PC-9 (cell line): ENCODE data around the gene NUDC. TPM values are rescaled to one million over a fixed set of nuclear protein-coding genes. Genes with fewer than 3 reads are reported as not detected.

Source experiments
- BruUV-seq: library from RNA; stranded (reverse); fragments of 400-500 nt; replicated peaks from 2 replicates; lab custom pipeline; 2021; lab: Mats Ljungman, UMichigan
- CTCF ChIA-PET: fragments of 300-600 bp; sonication (Branson Sonifier 250); formaldehyde crosslinking; loops from one replicate; lab custom pipeline; 2022; ENCODE audit warnings: antibody characterized with exemption; lab: Charles Lee
- POLR2A ChIA-PET: fragments of 300-600 bp; sonication (Branson Sonifier 250); formaldehyde crosslinking; loops from one replicate; lab custom pipeline; 2022; ENCODE audit warnings: antibody characterized with exemption; ENCODE audit not compliant: unreplicated experiment; lab: Charles Lee
- DNase-seq, 2 experiments: peaks; one replicate each; pipeline versions ENCODE4 v3.0.0 to v3.0.0-alpha.2; 2015 to 2022; ENCODE audit warnings: mixed read lengths in 1 of 2
- H2AFZ ChIP-seq: fragments of 200-600 bp; sonication (generic); 2 replicates; pipeline ENCODE4 v1.8.1; 2017; ENCODE audit warnings: antibody characterized with exemption
- H3F3A ChIP-seq: fragments of 200-600 bp; sonication (generic); 2 replicates; pipeline ENCODE4 v1.8.1; 2017; ENCODE audit warnings: antibody characterized with exemption, mild to moderate bottlenecking, low read depth; ENCODE audit not compliant: insufficient read depth
- H3K27ac ChIP-seq: fragments of 200-600 bp; sonication (generic); 2 replicates; pipeline ENCODE4 v1.6.1; 2016; ENCODE audit warnings: mixed run types
- H3K27me3 ChIP-seq: fragments of 200-600 bp; sonication (generic); 2 replicates; pipeline ENCODE4 v1.6.1; 2016; ENCODE audit warnings: low read depth, mixed run types; ENCODE audit not compliant: insufficient read depth
- H3K36me3 ChIP-seq: fragments of 200-600 bp; sonication (generic); 2 replicates; pipeline ENCODE4 v1.6.1; 2016; ENCODE audit warnings: low read depth, mixed run types
- H3K4me1 ChIP-seq: fragments of 200-600 bp; sonication (generic); replicated peaks from 2 replicates; pipeline ENCODE4 v1.6.1; 2016; ENCODE audit warnings: mixed run types; ENCODE audit not compliant: insufficient read depth
- H3K4me2 ChIP-seq: fragments of 200-600 bp; sonication (generic); 2 replicates; pipeline ENCODE4 v1.6.1; 2017; ENCODE audit warnings: mixed run types
- H3K4me3 ChIP-seq: fragments of 200-600 bp; sonication (generic); 2 replicates; pipeline ENCODE4 v1.6.1; 2016; ENCODE audit warnings: mixed run types
- H3K79me2 ChIP-seq: fragments of 200-600 bp; sonication (generic); 2 replicates; pipeline ENCODE4 v1.6.1; 2017; ENCODE audit warnings: low read depth, mixed run types
- H3K9me2 ChIP-seq: fragments of 200-600 bp; sonication (generic); 2 replicates; pipeline ENCODE4 v1.8.1; 2017; ENCODE audit warnings: mild to moderate bottlenecking; ENCODE audit not compliant: insufficient read depth
- H3K9me3 ChIP-seq: fragments of 200-600 bp; sonication (generic); 2 replicates; pipeline ENCODE4 v1.8.1; 2016; ENCODE audit warnings: low read depth; ENCODE audit not compliant: insufficient read depth
- H4K20me1 ChIP-seq: fragments of 200-600 bp; sonication (generic); 2 replicates; pipeline ENCODE4 v1.8.1; 2017; ENCODE audit not compliant: insufficient read depth
- EZH2 ChIP-seq: fragments of 200-600 bp; sonication (generic); IDR thresholded peaks from 2 replicates; pipeline ENCODE4 v1.8.0; 2017; ENCODE audit warnings: antibody characterized with exemption, low read depth
- intact Hi-C: fragments of 100-400 bp; cut with micrococcal nuclease; formaldehyde crosslinking; loops from one replicate; pipeline ENCODE4 v1.10.0; 2022; ENCODE audit not compliant: unreplicated experiment
- total RNA-seq: library from RNA; stranded (reverse); gene quantifications from 2 replicates; pipeline ENCODE4 v1.2.3, GENCODE V29; 2021
- TF ChIP-seq, protein P1 (sequence below): fragments of 200-600 bp; sonication (generic); conservative IDR thresholded peaks from 2 replicates; pipeline ENCODE4 v1.6.1; 2017; ENCODE audit warnings: mixed run types, antibody characterized with exemption, mild to moderate bottlenecking, moderate library complexity

Gene NUDC
- total RNA-seq, 1 experiment from 2014 or later = 104 TPM

DNA sequence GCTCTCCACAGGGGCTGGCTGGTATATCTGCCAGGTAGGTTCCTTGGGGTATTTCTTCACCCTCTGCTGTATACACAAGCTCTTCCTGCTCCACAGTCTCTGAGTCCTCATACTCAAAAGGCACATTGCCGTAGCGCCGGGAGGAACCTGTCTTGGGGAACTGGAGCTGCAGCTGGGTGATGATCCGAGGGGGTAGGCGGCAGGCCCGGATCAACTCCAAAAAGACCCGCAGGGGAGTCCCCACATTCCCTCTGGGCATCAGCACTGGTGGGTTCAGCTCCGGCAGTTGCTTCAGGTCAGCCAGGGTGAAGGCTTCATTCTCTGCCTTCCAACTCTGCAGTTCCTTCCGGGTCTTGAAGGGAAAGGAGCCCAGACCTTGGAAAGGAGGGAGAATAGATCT, 24.2 kb upstream of the NUDC start:
- H3K4me2 ChIP-seq = no peak overlapping the region
- peaks cover 22% of the 10 kb centered on the region for H3K79me2 ChIP-seq
- no peak for TF ChIP-seq EZH2
- TF ChIP-seq, protein P1, sequence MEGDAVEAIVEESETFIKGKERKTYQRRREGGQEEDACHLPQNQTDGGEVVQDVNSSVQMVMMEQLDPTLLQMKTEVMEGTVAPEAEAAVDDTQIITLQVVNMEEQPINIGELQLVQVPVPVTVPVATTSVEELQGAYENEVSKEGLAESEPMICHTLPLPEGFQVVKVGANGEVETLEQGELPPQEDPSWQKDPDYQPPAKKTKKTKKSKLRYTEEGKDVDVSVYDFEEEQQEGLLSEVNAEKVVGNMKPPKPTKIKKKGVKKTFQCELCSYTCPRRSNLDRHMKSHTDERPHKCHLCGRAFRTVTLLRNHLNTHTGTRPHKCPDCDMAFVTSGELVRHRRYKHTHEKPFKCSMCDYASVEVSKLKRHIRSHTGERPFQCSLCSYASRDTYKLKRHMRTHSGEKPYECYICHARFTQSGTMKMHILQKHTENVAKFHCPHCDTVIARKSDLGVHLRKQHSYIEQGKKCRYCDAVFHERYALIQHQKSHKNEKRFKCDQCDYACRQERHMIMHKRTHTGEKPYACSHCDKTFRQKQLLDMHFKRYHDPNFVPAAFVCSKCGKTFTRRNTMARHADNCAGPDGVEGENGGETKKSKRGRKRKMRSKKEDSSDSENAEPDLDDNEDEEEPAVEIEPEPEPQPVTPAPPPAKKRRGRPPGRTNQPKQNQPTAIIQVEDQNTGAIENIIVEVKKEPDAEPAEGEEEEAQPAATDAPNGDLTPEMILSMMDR = no peak
- H3K4me3 ChIP-seq = no peak overlapping the region
- H2AFZ ChIP-seq = no peak overlapping the region
- BruUV-seq = no TSS peak
- no peaks in the 10 kb centered on the region for H3K9me3 ChIP-seq
- no peak for DNase-seq
- H4K20me1 ChIP-seq = no peaks in the 10 kb centered on the region
- CTCF ChIA-PET = interaction anchor here (0.7 kb wide), 1 partner anchor 773 kb away, joined by 4 read pairs; no protein-coding TSS in a partner anchor
- H3K27ac ChIP-seq = no peak overlapping the region
- peaks cover 13% of the 10 kb centered on the region; the same call in 1 of the 2 replicates for H3F3A ChIP-seq
- H3K4me1 ChIP-seq = peaks cover 15% of the 10 kb centered on the region; the same call in 1 of the 2 replicates
- no peaks in the 10 kb centered on the region for H3K9me2 ChIP-seq
- intact Hi-C loops = no loop called here
- POLR2A ChIA-PET = no interaction called here
- no peaks in the 10 kb centered on the region for H3K36me3 ChIP-seq
- no peaks in the 10 kb centered on the region for H3K27me3 ChIP-seq

DNA sequence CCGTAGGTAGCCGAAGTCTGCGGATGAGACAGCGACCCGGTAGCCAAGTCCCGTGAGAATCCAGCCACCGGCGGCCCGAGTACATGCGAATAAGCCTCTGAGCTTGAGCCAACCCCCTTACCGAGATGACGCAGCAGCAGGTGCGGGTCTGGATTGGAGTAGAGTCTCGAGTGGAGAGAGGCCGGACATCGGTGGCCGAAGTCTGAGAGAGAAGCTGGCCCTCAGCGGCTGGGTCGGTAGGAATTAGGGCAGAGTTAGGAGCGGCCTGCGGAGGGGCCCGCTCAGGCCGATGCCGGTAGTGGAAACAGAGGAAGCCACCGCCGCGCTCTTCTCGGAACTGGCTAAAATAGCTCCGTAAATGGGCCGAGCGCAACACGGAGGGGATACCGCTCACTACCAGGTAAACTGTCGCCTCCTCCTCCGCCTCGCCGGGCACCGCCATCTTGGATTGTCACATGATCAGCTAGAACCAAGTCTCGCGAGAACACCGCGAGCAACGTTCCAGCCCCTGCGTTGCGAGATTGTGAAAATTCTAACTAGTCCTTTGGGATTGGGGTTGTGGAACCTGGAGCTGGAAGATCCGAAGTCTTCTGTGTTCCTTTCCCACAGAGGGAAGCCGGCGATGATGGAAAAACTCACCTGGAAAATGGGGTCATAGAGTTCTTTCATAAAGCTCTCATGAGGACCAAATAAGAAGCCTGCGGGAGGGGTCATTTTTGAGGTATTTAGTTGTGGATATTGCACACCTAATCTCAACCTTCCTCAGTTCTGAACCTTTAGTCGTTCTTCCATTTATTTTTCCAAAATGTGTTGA, 21.3 kb upstream of the NUDC start, which contains the start of gene GPATCH3:
TSS of gene GPATCH3 (minus strand) at position 467 of the 814 bp plus-strand sequence. CDS start at position 442, 25 bp downstream.
- no peaks in the 10 kb centered on the region for H3K27me3 ChIP-seq
- peak within 1 kb of the TSS; percentile 81 for H3K27ac ChIP-seq
- peaks cover 22% of the 10 kb centered on the region for H3K79me2 ChIP-seq
- peak within 1 kb of the TSS; percentile 91 for H2AFZ ChIP-seq
- TF ChIP-seq EZH2 = no peak
- TF ChIP-seq, protein P1 = no peak
- H4K20me1 ChIP-seq = no peaks in the 10 kb centered on the region
- H3K9me2 ChIP-seq = no peaks in the 10 kb centered on the region
- ChIA-PET POLR2A (interaction anchor here (0.5 to 1.1 kb wide), 7 partner anchors 10 to 774 kb away, joined by 3 to 9 read pairs (median 5); partner anchors contain the start of genes GPN2 and ZDHHC18), CTCF (interaction anchor here (0.6 kb wide), 1 partner anchor 302 kb away, joined by 3 read pairs; no protein-coding TSS in a partner anchor)
- H3K36me3 ChIP-seq = no peaks in the 10 kb centered on the region
- peaks cover 13% of the 10 kb centered on the region; the same call in 1 of the 2 replicates for H3F3A ChIP-seq
- H3K4me2 ChIP-seq = peak within 1 kb of the TSS; percentile 84
- no peaks in the 10 kb centered on the region for H3K9me3 ChIP-seq
- peak within 1 kb of the TSS; percentile 88 for H3K4me3 ChIP-seq
- intact Hi-C loops = loop anchor here (2.0 kb wide), 1 partner anchor 21 kb away; the partner anchor contains the start of gene NUDC
- H3K4me1 ChIP-seq = peaks cover 15% of the 10 kb centered on the region; the same call in 1 of the 2 replicates
- BruUV-seq = no TSS peak
- DNase-seq = peak; percentile 70 to 83

DNA sequence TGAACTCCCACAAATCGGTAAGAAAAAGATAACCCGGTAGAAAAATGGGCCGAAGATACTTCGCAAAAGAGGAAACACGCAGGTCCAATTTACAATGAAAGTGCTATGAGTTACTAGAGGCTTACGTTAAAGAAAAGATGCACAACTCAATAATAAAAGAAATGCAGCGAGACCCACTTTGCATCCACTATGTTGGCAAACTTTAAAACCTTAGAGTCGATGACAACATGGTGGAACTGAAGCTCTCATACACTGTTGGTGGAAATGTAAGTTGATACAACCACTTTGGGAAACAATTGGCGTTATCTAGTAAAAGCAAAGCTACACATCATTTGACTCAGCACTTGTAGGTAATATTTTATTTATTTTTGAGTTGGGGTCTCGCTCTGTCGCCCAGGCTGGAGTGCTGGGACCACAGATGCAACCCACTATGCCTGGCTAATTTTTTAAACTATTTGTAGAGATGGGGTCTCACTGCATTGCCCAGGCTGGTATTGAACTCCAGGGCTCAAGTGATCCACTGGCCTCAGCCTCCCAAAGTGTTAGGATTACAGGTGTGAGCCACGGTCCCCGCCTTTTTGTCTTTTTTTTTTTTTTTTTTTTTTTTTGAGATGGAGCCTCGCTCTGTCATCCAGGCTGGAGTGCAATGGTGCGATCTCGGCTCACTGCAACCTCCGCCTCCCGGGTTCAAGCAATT, 20.6 kb upstream of the NUDC start:
- Histone ChIP-seq H4K20me1 (no peaks in the 10 kb centered on the region), H3K9me2 (no peaks in the 10 kb centered on the region), H3K79me2 (peaks cover 22% of the 10 kb centered on the region), H3F3A (peaks cover 13% of the 10 kb centered on the region; the same call in 1 of the 2 replicates), H3K4me3 (peak overlapping the region; percentile 88; the same call in 1 of the 2 replicates), H3K36me3 (no peaks in the 10 kb centered on the region), H3K4me1 (peaks cover 15% of the 10 kb centered on the region; the same call in 1 of the 2 replicates), H2AFZ (peak overlapping the region; percentile 91), H3K4me2 (peak overlapping the region; percentile 84), H3K27ac (peak overlapping the region; percentile 81; the same call in 1 of the 2 replicates), H3K27me3 (no peaks in the 10 kb centered on the region), H3K9me3 (no peaks in the 10 kb centered on the region)
- DNase-seq = no peak
- ChIA-PET CTCF (interaction anchor here (0.6 kb wide), 1 partner anchor 303 kb away, joined by 3 read pairs; no protein-coding TSS in a partner anchor), POLR2A (interaction anchor here (0.7 to 1.1 kb wide), 4 partner anchors 11 to 209 kb away, joined by 3 to 8 read pairs (median 5); partner anchors contain the start of gene GPN2)
- TF ChIP-seq EZH2 = no peak
- TF ChIP-seq, protein P1 = no peak
- intact Hi-C loops = loop anchor here (2.0 kb wide), 1 partner anchor 20 kb away; the partner anchor contains the start of gene NUDC
- BruUV-seq = TSS peak; percentile 82
